NB4 (cell line): Measurements from ENCODE around the gene PKDCC.

Source experiments
- CTCF ChIP-seq: IDR thresholded peaks from one replicate; pipeline ENCODE4 v1.5.1; 2012; ENCODE audit warnings: low read depth, low read length
- MAX ChIP-seq: IDR thresholded peaks from 2 replicates; pipeline ENCODE4 v1.6.1; 2011; ENCODE audit warnings: low read depth, low read length

GRCh38 chr2:42087137-42087856 lies 39.5 kb downstream of the PKDCC start:
- TF ChIP-seq CTCF (no peak), MAX (no peak)
